HG02852 (cell line): Measurements from ENCODE around the gene RNF11.

Experiments used
- ATAC-seq: cut with Tn5 transposase; IDR thresholded peaks from one replicate; pipeline ENCODE4 v1.9.1; 2021; ENCODE audit warnings: mild to moderate bottlenecking, moderate library complexity; ENCODE audit not compliant: unreplicated experiment

Gene RNF11

DNA sequence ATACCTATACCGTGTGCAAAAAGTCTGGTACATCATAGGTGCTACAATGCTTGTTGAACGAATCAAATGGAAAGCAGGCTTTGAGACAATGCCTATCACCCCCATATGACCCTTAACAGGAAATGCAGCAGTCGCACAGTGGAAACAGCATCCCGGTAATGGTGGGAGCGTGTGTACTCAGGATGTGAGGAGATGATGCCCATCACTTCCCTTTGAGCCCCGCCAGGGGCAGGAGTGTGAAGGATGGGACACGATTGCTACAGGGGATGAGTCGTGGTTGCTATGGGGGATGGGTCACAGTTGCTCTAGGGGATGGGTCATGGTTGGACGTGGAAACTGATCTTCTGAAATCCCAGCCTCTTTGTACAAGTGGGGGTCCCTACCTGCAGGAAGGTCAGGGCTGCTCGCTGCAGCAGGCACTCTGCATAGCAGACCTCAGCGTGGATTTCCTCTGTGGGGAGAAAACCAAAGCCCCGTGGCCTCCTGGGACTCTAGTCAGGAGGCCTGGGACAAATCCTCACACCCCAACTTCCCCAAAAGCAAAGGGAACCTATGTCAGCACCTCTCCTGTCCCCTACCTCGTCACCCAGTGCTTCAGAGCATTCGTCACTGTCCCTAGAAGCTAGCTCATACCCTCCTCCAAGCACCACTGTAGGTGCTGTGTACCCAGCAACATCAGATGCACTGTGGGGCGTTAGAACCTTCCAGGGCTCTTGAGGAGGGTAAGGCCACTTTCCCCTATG lies 75.0 kb downstream of the RNF11 start:
- ATAC-seq = no peak

DNA sequence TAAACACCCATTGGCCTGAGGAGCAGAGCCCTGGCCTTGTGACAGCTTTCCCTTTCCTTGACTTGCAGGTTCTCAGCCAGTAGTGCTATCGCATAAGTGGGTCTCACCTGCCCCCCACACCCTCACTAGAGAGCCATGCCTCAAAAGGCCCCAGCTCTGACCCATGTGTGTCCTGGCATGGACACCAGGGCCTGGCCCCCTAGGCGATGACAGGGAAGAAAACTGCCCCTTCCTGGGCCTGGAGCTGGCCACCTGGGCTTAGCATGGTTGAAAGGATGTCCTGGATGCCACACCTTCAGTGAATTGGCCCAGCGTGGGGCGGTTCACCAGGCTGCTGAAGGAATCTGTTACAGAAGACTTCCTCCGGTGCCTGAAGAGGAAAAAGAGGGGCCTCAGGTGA lies 75.8 kb downstream of the RNF11 start:
- ATAC-seq = no peak

DNA sequence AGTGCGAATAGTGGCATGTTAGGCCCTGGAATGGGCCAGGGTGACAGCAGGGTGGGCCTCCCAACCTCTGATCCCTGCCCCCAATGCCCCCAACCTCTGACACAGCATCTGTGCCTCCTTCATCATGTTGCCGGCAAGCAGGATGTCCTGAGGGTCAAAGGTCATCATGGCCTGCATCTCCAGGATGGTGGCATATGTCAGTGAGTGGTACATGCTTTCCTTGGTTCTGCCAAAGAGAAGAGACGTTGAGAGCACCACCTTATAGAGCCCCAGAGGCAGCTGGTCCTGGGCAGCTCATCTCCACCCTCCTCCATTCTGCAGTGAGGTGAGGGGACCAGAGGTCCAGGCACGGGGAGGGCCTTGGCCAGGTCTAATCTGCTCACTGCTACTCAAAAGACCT lies 76.6 kb downstream of the RNF11 start:
- no peak for ATAC-seq

DNA sequence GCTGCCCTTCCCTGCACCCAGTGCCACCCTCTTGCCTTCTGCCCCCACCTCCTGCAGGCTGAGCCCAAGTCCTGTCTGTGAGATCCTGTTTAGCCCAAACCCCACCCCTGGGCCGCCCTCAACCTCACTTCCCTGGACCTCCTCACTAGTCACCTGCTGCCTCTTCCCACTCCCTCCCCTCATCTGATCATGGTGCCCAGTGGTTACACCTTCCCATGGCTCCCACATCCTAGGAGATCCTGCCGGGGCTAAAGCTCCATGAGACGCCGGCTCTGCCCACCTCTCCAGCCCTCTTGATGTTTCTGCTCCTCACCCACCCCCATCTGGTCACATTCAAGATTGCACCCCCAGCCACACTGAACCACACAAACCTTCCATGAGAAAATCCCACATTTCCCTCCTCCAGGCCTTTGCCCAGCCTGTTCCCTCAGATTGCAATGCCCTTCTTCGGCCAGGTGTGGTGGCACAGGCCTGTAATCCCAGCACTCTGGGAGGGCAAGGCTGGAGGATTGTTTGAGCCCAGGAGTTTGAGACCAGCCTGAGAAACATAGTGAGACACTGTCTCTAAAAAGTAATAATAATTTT lies 77.3 kb downstream of the RNF11 start:
- no peak for ATAC-seq

- no peak for ATAC-seq
Measured at GRCh38 chr1:51313961-51314777, 78.1 kb downstream of the RNF11 start.

DNA sequence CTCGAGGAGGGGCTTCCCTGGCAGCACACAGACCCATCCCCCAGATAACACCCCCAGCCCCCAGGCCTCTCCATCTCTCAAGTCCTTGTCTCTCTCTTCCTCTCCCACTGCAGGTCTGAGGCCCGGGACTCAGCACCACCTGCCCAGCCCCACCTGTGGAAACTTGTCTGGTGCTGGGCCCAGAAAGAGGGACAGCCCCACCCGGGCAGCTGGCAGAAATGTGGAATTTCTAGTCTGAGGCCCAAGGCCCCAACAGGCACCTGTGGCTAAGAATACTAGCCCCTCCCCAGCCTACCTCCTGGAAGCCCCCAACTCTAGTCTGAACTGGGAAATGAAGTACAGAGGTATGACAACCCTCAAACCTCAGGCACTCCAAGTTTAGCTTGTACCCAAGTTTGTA lies 78.9 kb downstream of the RNF11 start:
- no peak for ATAC-seq

- no peak for ATAC-seq
Measured at GRCh38 chr1:51316113-51316845, 80.2 kb downstream of the RNF11 start.

GRCh38 chr1:51316846-51317120 lies 80.7 kb downstream of the RNF11 start:
- ATAC-seq = no peak

DNA sequence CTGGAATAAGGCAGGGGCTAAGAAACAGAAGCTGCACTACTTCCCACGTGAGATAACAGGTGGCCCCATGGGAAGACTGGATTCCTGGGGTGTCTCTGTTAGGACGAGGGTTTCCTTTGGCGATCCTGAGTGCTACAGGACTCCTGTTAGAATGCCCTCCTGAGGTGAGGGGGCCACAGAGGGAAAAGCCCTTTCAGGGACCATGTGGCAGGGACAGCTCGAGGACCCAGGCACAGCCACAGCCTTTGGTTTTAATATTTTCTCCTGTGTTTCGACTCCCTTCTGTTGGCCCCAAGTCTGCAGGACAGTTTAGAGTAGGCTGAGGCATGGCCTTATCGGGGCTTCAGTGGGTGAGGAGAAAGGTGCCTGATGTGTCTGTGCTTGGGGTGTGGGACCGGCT lies 81.7 kb downstream of the RNF11 start:
- no peak for ATAC-seq

DNA sequence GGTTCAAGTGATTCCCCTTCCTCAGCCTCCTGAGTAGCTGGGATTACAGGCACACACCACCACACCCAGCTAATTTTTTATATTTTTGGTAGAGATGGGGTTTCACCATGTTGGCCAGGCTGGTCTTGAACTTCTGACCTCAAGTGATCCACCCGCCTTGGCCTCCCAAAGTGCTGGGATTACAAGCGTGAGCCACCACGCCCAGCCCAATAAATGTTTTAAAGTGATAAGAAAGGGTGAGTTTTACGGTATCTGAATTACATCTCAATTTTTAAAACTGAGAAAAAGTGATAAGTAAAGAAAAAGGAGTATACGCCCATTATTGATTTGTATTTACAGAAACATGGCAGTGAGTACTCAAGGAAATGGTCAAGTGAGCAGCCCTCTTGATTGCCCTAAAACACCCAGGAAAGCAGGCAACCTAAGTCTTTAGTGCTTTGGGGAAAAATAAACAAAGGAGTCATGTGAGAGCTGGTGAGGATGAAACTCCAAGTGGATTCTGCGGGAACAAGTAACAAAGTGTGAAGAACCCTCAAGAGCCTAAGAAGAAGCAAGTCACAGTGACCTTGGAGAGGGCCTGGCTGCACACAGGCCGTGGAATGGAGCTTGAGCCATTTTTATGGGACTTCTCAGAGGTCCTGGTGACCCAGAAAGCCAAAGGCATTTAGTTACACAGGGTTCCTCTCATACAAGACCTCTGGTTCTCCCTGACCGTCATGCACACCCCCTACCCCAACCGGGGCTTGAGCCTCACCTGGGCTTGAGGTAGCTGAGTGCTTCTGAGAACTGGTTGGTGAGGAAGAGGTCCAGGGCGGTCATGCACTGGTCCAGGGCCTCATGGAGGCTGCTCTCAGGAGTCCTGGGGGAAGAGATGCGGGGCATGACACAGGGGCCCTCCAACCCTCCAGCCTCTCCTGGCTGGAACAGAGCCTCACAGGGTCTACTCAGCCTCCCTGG lies 85.2 kb downstream of the RNF11 start:
- no peak for ATAC-seq

GRCh38 chr1:51321924-51322280 lies 85.8 kb downstream of the RNF11 start:
- no peak for ATAC-seq

DNA sequence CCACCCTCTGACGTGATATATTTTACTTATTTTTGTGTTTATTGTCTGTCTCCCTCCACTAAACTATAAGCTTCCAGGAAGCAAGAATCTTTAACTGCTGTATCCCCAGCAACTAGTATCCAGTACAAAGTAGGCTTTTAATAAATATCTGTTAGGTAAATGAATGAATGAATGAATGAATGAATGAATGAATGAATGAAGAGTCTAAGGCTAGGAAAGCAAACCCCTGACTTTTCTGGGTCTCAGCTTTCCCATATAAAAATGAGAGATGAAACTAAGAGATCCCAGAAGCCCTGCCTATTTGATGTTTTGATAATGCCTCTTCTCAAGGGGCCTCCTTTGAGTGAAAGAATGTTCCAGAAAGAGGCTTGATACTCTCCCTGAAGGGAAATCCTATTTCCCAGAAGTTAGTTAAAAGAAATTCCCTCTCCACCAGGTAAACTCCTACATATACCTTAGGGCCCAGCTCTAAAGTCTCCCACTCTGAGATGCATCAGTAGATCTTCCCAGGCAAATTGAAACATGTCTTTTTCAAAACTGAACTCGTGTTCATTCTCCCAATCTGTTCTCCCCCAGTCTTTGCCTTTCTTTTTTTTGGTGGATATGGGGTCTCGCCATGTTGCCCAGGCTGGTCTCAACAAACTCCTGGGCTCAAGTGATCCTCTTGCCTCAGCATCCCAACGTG lies 86.5 kb downstream of the RNF11 start:
- ATAC-seq = no peak
